Measurements from ENCODE around the gene CTNNA2. TPM values are rescaled to one million over a fixed set of nuclear protein-coding genes. Genes with fewer than 3 reads are reported as not detected.

Gene CTNNA2
- total RNA-seq, 1 donor from 2014 or later, result not detected

GRCh38 chr2:80281049-80281448 is 768.2 kb downstream of the CTNNA2 start:
- Histone ChIP-seq H3K4me3 (no peak overlapping the region), H3K4me1 (no peaks in the 10 kb centered on the region), H3K27me3 (no peaks in the 10 kb centered on the region), H3K9me3 (no peaks in the 10 kb centered on the region), H3K27ac (no peak overlapping the region), H3K36me3 (no peaks in the 10 kb centered on the region)
- ATAC-seq, result no peak
- no peak for DNase-seq
- no peak for TF ChIP-seq CTCF (IDR thresholded peaks at IDR 0.05)
- intact Hi-C loops (cut with DNase I), result no loop called here

- Histone ChIP-seq H3K9me3 (no peaks in the 10 kb centered on the region), H3K36me3 (no peaks in the 10 kb centered on the region), H3K4me1 (no peaks in the 10 kb centered on the region), H3K27ac (no peak overlapping the region), H3K4me3 (no peak overlapping the region), H3K27me3 (no peaks in the 10 kb centered on the region)
- no peak for TF ChIP-seq CTCF (IDR thresholded peaks at IDR 0.05)
- ATAC-seq (peak; percentile 54), DNase-seq (no peak)
- intact Hi-C loops (cut with DNase I), result no loop called here
Measured at GRCh38 chr2:80288576-80288975, 775.7 kb downstream of the CTNNA2 start.

- ATAC-seq (no peak), DNase-seq (no peak)
- TF ChIP-seq CTCF (IDR thresholded peaks at IDR 0.05), result no peak
- no peaks in the 10 kb centered on the region for H3K4me1 ChIP-seq
- no peak overlapping the region for H3K27ac ChIP-seq
- no peaks in the 10 kb centered on the region for H3K9me3 ChIP-seq
- H3K36me3 ChIP-seq, result no peaks in the 10 kb centered on the region
- H3K4me3 ChIP-seq, result no peak overlapping the region
- no peaks in the 10 kb centered on the region for H3K27me3 ChIP-seq
- intact Hi-C loops (cut with DNase I), result no loop called here
Measured at GRCh38 chr2:80291656-80292055, 778.8 kb downstream of the CTNNA2 start.

GRCh38 chr2:80292474-80292873 is 779.6 kb downstream of the CTNNA2 start:
- no peak overlapping the region for H3K4me3 ChIP-seq
- ATAC-seq, result peak; percentile 61
- no peaks in the 10 kb centered on the region for H3K9me3 ChIP-seq
- TF ChIP-seq CTCF (IDR thresholded peaks at IDR 0.05), result no peak
- DNase-seq, result no peak
- no peak overlapping the region for H3K27ac ChIP-seq
- intact Hi-C loops (cut with DNase I), result no loop called here
- H3K36me3 ChIP-seq, result no peaks in the 10 kb centered on the region
- no peaks in the 10 kb centered on the region for H3K4me1 ChIP-seq
- no peaks in the 10 kb centered on the region for H3K27me3 ChIP-seq

GRCh38 chr2:80293039-80293438 is 780.2 kb downstream of the CTNNA2 start:
- Histone ChIP-seq H3K4me1 (no peaks in the 10 kb centered on the region), H3K36me3 (no peaks in the 10 kb centered on the region), H3K4me3 (no peak overlapping the region), H3K27ac (no peak overlapping the region), H3K27me3 (no peaks in the 10 kb centered on the region), H3K9me3 (no peaks in the 10 kb centered on the region)
- intact Hi-C loops (cut with DNase I), result no loop called here
- no peak for ATAC-seq
- DNase-seq, result no peak
- no peak for TF ChIP-seq CTCF (IDR thresholded peaks at IDR 0.05)

- Histone ChIP-seq H3K4me1 (peaks cover 9% of the 10 kb centered on the region), H3K4me3 (no peak overlapping the region), H3K9me3 (no peaks in the 10 kb centered on the region), H3K36me3 (no peaks in the 10 kb centered on the region), H3K27ac (no peak overlapping the region), H3K27me3 (peaks cover 33% of the 10 kb centered on the region)
- TF ChIP-seq CTCF (IDR thresholded peaks at IDR 0.05), result no peak
- intact Hi-C loops (cut with DNase I), result no loop called here
- ATAC-seq (no peak), DNase-seq (no peak)
Measured at GRCh38 chr2:80298954-80299353, 786.1 kb downstream of the CTNNA2 start.

All from upper lobe of right lung (tissue), 1 donor.